C1 segment of cervical spinal cord (tissue), 14 donors: ENCODE measurements around the gene TBC1D9.

Source experiments
- DNase-seq, 14 donors: peaks; one replicate each; lab custom pipeline; 2025; lab: John Stamatoyannopoulos, UW

TBC1D9 gene

DNA sequence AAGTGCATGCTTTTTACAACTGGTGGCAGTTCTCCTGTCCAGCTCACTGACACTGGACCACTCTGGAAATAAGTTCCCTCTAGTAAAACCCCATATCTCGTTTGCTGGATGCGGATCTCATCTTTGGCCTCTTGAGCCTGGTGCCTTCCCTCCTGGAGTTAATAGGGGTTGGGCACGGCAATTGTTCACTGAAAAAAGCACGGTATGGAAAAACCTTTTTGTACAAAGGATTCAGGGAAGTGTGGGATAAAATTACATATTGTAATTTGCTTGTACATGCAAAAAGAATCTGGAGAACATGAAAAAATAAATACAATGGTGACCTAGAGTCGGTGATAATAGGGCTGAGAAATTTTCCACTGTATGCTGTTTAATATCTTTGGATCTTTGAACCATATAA is 30.6 kb downstream of the TBC1D9 start:
- DNase-seq: no peak

DNA sequence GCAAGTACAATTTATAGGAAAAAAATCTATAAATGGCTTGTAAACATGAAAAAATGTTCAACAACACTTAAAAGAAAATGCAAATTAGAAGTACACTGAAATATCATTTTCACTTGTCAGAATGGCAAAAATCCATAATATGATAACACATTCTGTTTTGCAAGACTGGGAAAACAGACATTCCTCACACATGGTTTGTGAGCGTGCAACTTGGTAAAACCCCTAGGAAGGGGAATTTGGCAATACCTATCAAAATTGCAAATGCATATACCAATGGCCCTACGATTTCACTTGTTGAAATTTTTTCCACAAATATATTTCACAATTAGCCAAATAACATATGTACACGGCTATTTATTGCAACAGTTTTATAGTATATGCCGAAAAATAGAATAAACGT is 31.4 kb downstream of the TBC1D9 start:
- no peak for DNase-seq

- peak in 1 of 14 donors; percentile 6 for DNase-seq
These were observed 35.5 kb downstream of the TBC1D9 start for GRCh38 chr4:140720387-140721304.

GRCh38 chr4:140719686-140720085 is 36.5 kb downstream of the TBC1D9 start:
- DNase-seq: no peak

DNA sequence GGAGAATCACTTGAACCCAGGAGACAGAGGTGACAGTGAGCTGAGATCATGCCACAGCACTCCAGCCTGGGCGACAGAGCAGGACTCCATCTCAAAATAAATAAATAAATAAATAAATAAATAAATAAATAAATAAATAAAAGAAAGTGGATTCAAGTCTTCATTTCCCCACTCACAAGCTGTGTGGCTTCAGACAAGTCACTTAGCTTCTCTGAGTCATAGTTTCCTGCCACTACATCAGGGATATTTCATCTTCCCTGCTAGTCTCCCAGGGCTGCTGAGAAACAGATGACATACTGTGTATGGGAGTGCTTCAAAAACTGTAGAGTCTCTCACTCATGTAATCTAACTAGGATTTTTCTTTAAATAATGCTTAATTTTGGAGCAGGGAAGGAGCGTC is 37.2 kb downstream of the TBC1D9 start:
- no peak for DNase-seq

GRCh38 chr4:140718241-140718952 is 37.8 kb downstream of the TBC1D9 start:
- no peak for DNase-seq

DNA sequence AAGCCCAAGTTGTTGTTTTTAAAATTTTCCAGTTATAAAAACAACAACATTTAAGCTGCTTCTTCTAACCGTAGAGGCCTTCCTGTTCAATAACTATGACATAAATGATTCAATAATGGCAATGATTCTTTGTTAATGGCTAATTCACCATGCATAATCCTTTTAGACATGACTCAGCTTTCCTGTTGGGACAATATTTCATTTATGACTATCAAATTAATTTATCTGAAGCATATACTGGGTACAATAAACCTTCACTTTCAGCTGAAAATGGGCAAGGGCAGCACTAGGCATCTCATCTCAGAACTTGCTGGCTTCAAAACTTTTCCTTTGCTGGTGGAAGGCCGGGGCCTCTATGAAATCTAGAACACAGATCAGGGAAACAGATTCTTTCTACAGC is 38.9 kb downstream of the TBC1D9 start:
- DNase-seq: no peak

DNA sequence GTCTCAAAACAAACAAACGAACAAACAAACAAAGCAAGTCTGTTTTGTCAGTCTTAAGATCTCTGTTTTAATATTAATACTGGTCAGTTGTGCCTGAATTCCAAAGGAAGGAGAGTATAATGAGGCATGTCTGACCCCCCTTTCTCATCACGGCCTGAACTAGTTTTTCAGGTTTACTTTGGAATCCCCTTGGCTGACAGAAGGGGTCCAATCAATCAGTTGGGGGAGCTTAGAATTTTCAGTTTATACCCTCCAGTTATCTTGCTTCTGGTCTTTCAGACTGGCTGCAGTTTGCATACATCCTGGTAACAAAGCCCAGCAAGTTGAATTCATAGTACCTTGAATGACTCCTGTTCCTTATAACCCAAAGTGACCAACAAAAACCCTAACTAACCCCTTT is 41.1 kb downstream of the TBC1D9 start:
- DNase-seq: no peak

GRCh38 chr4:140711910-140712309 is 44.3 kb downstream of the TBC1D9 start:
- no peak for DNase-seq

DNA sequence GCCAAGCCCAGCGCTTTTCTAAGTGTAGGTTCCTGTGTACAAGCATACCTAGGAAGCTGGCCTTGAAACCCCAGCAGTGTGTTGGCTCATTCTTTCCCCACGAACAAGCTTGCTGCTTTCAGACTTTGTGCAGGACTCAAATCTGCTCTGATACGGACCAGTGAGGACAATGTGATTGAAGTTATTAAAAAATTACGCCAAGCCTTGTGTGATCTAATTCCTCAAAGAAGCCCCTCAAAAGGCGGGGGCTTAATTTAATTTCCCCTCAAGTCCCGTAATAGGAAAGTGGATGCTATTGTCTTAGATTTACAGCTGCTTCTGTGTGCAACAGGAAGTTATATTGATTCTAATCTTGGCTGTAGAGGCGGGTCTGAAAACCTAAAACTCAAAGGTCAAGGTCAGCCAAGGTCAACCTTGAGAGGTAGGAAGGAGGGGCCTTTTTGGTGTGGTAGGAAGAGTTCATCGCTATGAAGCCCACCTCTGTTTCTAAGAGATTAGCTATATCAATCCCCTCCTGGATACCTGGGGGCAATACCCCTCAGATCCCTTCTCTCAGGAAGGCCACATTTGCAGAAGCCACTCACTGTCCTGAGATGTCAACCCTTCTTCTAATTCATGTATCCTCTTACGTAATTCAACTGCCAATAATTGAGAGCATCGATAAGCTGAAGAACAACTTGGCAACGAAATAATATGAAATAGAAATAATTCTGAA is 45.1 kb downstream of the TBC1D9 start:
- DNase-seq: no peak

DNA sequence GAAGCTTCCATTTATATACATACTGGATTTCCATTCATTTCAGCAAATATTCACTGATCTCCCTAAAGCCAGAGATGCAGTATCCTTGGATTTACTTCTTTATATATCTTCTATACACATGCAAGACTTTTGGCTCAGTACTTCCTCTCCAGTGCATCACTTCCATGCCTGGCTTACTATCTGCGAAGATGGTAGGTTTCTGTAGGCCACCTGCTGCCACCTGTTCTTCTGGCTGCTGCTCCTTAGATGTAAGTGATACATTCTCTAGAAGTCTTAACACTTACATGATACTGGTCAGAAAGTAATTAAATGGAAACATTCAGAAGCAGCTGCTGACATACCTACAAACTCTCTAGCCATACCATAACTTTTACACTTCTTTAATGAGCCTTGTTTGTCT is 48.9 kb downstream of the TBC1D9 start:
- DNase-seq: no peak

GRCh38 chr4:140706665-140707064 is 49.5 kb downstream of the TBC1D9 start:
- DNase-seq: no peak

DNA sequence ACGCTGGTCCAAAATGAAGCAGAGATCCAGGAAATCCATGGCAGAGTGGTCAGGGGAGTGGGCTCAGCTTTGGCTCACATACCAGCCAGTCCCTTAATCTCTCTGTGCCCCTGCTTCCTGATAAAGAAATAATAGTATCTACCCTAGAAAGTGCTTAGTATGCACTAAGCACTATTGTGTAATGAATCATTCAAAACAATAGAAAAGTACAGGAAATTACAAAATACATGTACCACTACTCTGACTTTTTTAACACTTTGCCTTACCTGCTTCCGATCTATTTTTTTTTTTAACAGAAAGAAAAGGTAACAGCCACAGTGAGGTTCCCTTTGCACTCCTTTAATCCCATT is 49.9 kb downstream of the TBC1D9 start:
- no peak for DNase-seq

GRCh38 chr4:140705625-140706275 is 50.4 kb downstream of the TBC1D9 start:
- DNase-seq: no peak

- DNase-seq: no peak
These were observed 51.2 kb downstream of the TBC1D9 start for GRCh38 chr4:140704964-140705363.

GRCh38 chr4:140704392-140704960 is 51.7 kb downstream of the TBC1D9 start:
- no peak for DNase-seq

GRCh38 chr4:140703463-140703862 is 52.7 kb downstream of the TBC1D9 start:
- DNase-seq: no peak

- DNase-seq: peak in 1 of 14 donors; percentile 34
These were observed 54.0 kb downstream of the TBC1D9 start for GRCh38 chr4:140702096-140702757.

DNA sequence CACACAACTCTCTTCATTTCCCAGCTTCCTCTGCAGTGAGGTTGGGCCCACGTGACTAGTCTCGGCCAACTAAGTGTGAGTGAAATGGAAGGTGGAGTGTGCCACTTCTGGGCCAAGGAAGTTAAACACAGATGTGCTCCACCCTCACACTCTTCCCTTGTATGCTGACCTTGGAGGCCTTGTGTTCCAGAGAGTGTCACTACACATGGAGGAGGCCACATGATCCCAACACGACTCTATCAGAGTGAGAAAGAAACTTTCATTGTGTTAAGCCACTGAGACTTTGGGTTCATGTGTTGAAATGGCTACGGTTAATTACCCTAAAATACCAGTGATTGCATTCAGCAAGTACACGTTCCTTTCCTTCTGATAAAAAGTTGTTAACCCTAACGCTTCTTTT is 55.1 kb downstream of the TBC1D9 start:
- DNase-seq: no peak

GRCh38 chr4:140697709-140698560 is 58.2 kb downstream of the TBC1D9 start:
- DNase-seq: peak in 2 of 14 donors; percentile 2 to 67
